Natural killer cell (primary cell): Measurements from ENCODE around the gene ASIC2. TPM values are rescaled to one million over a fixed set of nuclear protein-coding genes. Genes with fewer than 3 reads are reported as not detected.

Experiments used
- ATAC-seq, 3 donors: fragments of 150-1000 bp in 2 of 3; fragments of 200-7000 bp in 1 of 3; cut with Tn5 transposase; 1 replicate in 1 of 3; 2 replicates in 2 of 3; pipeline ENCODE4 v1.10.0; 2021; ENCODE audit warnings: mild to moderate bottlenecking in 2 of 3, moderate library complexity in 2 of 3
- DNase-seq, 2 donors: peaks; one replicate each; pipeline versions ENCODE4 v3.0.0 to v3.0.0-alpha.2; 2013 to 2021; ENCODE audit warnings: mixed read lengths in 1 of 2
- H3K27ac ChIP-seq: one replicate; pipeline ENCODE4 v1.5.1; 2013; ENCODE audit warnings: mild to moderate bottlenecking, low read length
- H3K27me3 ChIP-seq: one replicate; pipeline ENCODE4 v1.6.1; 2013; ENCODE audit warnings: low read length; ENCODE audit not compliant: control insufficient read depth, insufficient read depth
- H3K36me3 ChIP-seq: one replicate; pipeline ENCODE4 v1.6.1; 2013; ENCODE audit warnings: low read length; ENCODE audit not compliant: control insufficient read depth, insufficient read depth
- H3K4me1 ChIP-seq: one replicate; pipeline ENCODE4 v1.6.1; 2013; ENCODE audit warnings: low read length; ENCODE audit not compliant: control insufficient read depth, insufficient read depth
- H3K4me3 ChIP-seq: one replicate; pipeline ENCODE4 v1.5.1; 2013; ENCODE audit warnings: low read length
- H3K9me3 ChIP-seq: one replicate; pipeline ENCODE4 v1.6.1; 2013; ENCODE audit warnings: low read length; ENCODE audit not compliant: control insufficient read depth, insufficient read depth
- H3K27ac Mint-ChIP-seq, 2 donors: one replicate each; pipeline ENCODE4 v1.8.0; 2022; ENCODE audit warnings: mild to moderate bottlenecking in 2 of 2, mixed read lengths in 2 of 2, moderate library complexity in 1 of 2
- H3K27me3 Mint-ChIP-seq, 2 donors: one replicate each; pipeline ENCODE4 v1.8.0; 2022; ENCODE audit warnings: low read depth in 2 of 2, mixed read lengths in 2 of 2
- H3K36me3 Mint-ChIP-seq: one replicate; pipeline ENCODE4 v1.8.0; 2022; ENCODE audit warnings: mixed read lengths
- H3K4me1 Mint-ChIP-seq, 2 donors: one replicate each; pipeline ENCODE4 v1.8.0; 2022; ENCODE audit warnings: mixed read lengths in 2 of 2
- H3K4me3 Mint-ChIP-seq: one replicate; pipeline ENCODE4 v1.8.0; 2022; ENCODE audit warnings: mild to moderate bottlenecking, moderate library complexity, mixed read lengths
- H3K9me3 Mint-ChIP-seq, 2 donors: one replicate each; pipeline ENCODE4 v1.8.0; 2022; ENCODE audit warnings: mixed read lengths in 2 of 2
- CTCF ChIP-seq: fragments of 200-600 bp; IDR thresholded peaks from one replicate; pipeline ENCODE4 v1.8.0; 2022; ENCODE audit warnings: antibody characterized with exemption
- WGBS: methylation state at CpG from one replicate; pipeline ENCODE4 v1.1.7; 2013; ENCODE audit warnings: missing lambda C conversion rate; ENCODE audit not compliant: insufficient coverage; 5-methylcytosine and 5-hydroxymethylcytosine counted together
- intact Hi-C: fragments of 100-400 bp; cut with micrococcal nuclease; formaldehyde crosslinking; loops from one replicate; pipeline ENCODE4 v1.14.2; 2022
- total RNA-seq, 4 donors: library from RNA; stranded (reverse); fragments of 120-200 nt in 1 of 4; gene quantifications; one replicate each; pipeline versions ENCODE4 v1.2.3 to v1.2.4, GENCODE V29; 2013 to 2022

The ASIC2 gene
- total RNA-seq, 3 donors from 2014 or later (not counting 1 experiment from before 2014, with no cell fraction given): not detected

GRCh38 chr17:33055171-33055611, 237.9 kb downstream of the ASIC2 start:
- no peaks in the 10 kb centered on the region for H3K36me3 Mint-ChIP-seq
- peaks cover 22 to 25% of the 10 kb centered on the region in 2 donors for H3K27me3 Mint-ChIP-seq
- no peaks in the 10 kb centered on the region for H3K9me3 Mint-ChIP-seq
- no peak for TF ChIP-seq CTCF
- Histone ChIP-seq H3K9me3 (no peaks in the 10 kb centered on the region), H3K27me3 (peaks cover 2% of the 10 kb centered on the region), H3K4me3 (no peak overlapping the region), H3K27ac (no peak overlapping the region), H3K4me1 (no peaks in the 10 kb centered on the region), H3K36me3 (no peaks in the 10 kb centered on the region)
- H3K27ac Mint-ChIP-seq: no peak overlapping the region
- intact Hi-C loops: no loop called here
- no peaks in the 10 kb centered on the region for H3K4me1 Mint-ChIP-seq
- ATAC-seq (no peak), DNase-seq (no peak)
- H3K4me3 Mint-ChIP-seq: no peak overlapping the region
- WGBS: 67% methylated on average over 9 of the region's 9 CpGs

GRCh38 chr17:33054412-33054811, 238.7 kb downstream of the ASIC2 start:
- no peak overlapping the region for H3K27ac Mint-ChIP-seq
- DNase-seq (no peak), ATAC-seq (no peak)
- no peak overlapping the region for H3K4me3 Mint-ChIP-seq
- no peaks in the 10 kb centered on the region for H3K36me3 Mint-ChIP-seq
- Histone ChIP-seq H3K27me3 (peaks cover 2% of the 10 kb centered on the region), H3K9me3 (no peaks in the 10 kb centered on the region), H3K4me3 (no peak overlapping the region), H3K4me1 (no peaks in the 10 kb centered on the region), H3K27ac (no peak overlapping the region), H3K36me3 (no peaks in the 10 kb centered on the region)
- no peak for TF ChIP-seq CTCF
- peaks cover 22 to 25% of the 10 kb centered on the region in 2 donors for H3K27me3 Mint-ChIP-seq
- H3K4me1 Mint-ChIP-seq: no peaks in the 10 kb centered on the region
- intact Hi-C loops: no loop called here
- WGBS: 71% methylated on average over 1 of the region's 5 CpGs
- no peaks in the 10 kb centered on the region for H3K9me3 Mint-ChIP-seq

- H3K9me3 Mint-ChIP-seq: no peaks in the 10 kb centered on the region
- H3K4me1 Mint-ChIP-seq: no peaks in the 10 kb centered on the region
- WGBS: 92% methylated on average over 2 of the region's 2 CpGs
- Histone ChIP-seq H3K4me3 (no peak overlapping the region), H3K4me1 (no peaks in the 10 kb centered on the region), H3K27me3 (peaks cover 2% of the 10 kb centered on the region), H3K36me3 (no peaks in the 10 kb centered on the region), H3K27ac (no peak overlapping the region), H3K9me3 (no peaks in the 10 kb centered on the region)
- no peaks in the 10 kb centered on the region for H3K36me3 Mint-ChIP-seq
- DNase-seq: no peak
- ATAC-seq: no peak
- no peak for TF ChIP-seq CTCF
- peaks cover 22 to 25% of the 10 kb centered on the region in 2 donors for H3K27me3 Mint-ChIP-seq
- intact Hi-C loops: no loop called here
- H3K27ac Mint-ChIP-seq: no peak overlapping the region
- no peak overlapping the region for H3K4me3 Mint-ChIP-seq
Measured at GRCh38 chr17:33053676-33054075, 239.4 kb downstream of the ASIC2 start.

- 95% methylated on average over 2 of the region's 4 CpGs for whole genome bisulfite sequencing
- no peak for TF ChIP-seq CTCF
- intact Hi-C loops: no loop called here
Measured at GRCh38 chr17:33052856-33053255, 240.2 kb downstream of the ASIC2 start.

More at GRCh38 chr17:33052856-33053255, 240.2 kb downstream of the ASIC2 start:
- H3K4me3 Mint-ChIP-seq: no peak overlapping the region
- H3K36me3 Mint-ChIP-seq: no peaks in the 10 kb centered on the region
- no peak overlapping the region for H3K27ac Mint-ChIP-seq
- no peaks in the 10 kb centered on the region for H3K36me3 ChIP-seq
- H3K4me1 Mint-ChIP-seq: no peaks in the 10 kb centered on the region
- no peak overlapping the region for H3K27ac ChIP-seq
- H3K27me3 Mint-ChIP-seq: peaks cover 22 to 25% of the 10 kb centered on the region in 2 donors
- H3K4me3 ChIP-seq: no peak overlapping the region
- peaks cover 2% of the 10 kb centered on the region for H3K27me3 ChIP-seq
- no peaks in the 10 kb centered on the region for H3K9me3 ChIP-seq
- ATAC-seq: no peak
- no peaks in the 10 kb centered on the region for H3K4me1 ChIP-seq
- DNase-seq: no peak
- no peaks in the 10 kb centered on the region for H3K9me3 Mint-ChIP-seq
